Posterior cingulate gyrus (tissue), 11 donors: ENCODE results near the gene RFX2.
A peak's percentile ranks its signal among the peaks of the same experiment; 100 is the strongest.
"Not testable (repeated sequence)": the region's sequence is repeated elsewhere in the genome, so short reads cannot be mapped to it uniquely, and the experiment has no call there.

Source experiments
- DNase-seq, 10 donors: peaks; one replicate each; pipeline versions ENCODE4 v3.0.0 to v3.0.0-alpha.2; 2020 to 2021; ENCODE audit warnings: mixed read lengths in 3 of 10
- intact Hi-C: fragments of 100-400 bp; cut with DNase I; formaldehyde crosslinking; loops from one replicate; pipeline ENCODE4 v1.15.1; 2023

The RFX2 gene

DNA sequence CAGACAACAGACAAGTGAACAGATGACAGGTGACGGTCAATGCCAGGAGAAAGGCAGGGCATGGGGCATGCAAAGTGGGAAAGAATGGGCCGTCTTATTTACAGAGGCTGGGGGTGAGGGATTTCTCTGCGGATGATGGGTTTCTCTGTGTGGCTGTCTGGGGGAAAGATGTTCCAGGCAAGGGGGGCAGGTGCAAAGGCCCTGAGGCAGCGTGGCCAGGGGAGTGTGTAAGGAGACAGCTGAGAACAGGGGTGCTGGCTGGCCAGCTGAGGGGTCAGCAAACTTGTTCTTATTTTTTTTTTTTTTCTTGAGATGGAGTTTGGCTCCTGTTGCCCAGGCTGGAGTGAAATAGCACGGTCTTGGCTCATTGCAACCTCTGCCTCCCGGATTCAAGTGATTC lies 110.6 kb downstream of the RFX2 start:
- DNase-seq = no peak
- intact Hi-C loops = no loop called here

DNA sequence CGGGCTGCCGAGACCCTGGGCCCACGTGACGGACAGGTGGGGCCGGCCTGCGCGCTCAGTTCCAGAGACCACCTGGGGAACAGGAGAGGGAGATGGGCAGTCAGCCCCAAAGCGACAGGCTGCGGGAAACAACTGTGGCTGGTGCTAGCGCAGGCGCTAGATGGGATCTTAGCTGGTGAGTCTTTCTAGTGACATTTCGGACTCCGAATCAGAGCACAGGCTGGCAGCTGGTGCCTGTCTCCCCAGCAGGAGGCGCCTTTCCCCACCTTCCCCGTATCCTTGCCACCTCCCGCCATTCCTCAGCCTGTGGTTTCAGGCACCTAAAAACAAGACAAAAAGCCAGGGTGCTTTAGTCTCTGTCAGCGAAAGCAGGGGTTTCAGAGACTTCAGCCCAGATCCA lies 112.9 kb downstream of the RFX2 start:
- DNase-seq = no peak
- intact Hi-C loops = no loop called here

DNA sequence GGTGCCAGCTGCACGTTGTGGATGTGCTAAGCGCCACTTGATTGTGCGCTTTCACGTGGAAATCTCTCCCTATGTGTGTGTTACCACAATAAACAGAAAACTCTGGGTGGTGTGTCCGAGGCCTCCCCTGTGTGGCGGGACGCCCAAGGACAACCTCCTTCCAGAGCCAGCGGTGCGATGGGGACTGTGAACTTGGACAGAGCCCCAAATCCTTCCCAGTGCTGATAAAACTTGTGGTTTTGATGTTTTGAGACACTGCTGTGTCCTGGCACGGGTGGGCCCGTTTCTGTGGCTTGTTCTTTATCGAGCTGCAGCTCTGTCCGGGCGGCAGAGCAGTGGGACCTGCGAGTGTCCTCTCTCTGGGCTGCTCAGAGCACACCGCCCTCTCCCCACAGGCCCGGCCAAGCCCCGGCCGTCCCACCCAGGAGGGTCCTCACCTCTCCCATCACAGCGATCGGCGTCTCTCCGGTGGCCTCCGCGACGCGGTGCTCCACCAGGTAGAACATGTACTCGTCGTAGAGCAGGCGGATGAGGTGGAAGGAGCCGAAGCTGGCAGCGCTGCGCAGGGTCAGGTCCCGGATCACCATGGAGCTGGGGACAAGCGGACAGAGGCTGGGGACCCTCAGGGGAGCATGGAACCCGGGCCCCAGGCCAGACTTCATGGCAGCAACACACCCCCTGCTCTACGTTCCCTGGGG lies 113.5 kb downstream of the RFX2 start:
- DNase-seq = no peak
- intact Hi-C loops = no loop called here

DNA sequence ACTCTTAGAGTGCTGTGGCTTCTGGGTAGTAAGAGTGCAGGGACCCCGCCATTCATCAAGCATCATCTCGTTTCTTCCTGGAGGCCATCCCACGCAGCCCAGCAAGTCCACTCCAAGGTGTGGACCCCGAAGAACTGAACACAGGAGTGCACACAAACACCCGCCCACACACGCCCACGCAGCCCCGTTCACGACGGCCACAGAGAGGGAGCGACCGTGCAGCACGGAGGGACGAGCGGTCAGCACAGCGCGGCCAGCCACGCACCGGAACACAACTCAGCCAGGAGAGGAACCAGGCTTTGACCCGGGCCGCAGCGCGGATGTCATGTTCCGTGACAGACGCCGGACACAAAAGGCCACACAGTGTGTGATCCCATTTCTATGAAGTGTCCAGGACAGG lies 114.2 kb downstream of the RFX2 start:
- no peak for DNase-seq
- intact Hi-C loops = no loop called here

DNA sequence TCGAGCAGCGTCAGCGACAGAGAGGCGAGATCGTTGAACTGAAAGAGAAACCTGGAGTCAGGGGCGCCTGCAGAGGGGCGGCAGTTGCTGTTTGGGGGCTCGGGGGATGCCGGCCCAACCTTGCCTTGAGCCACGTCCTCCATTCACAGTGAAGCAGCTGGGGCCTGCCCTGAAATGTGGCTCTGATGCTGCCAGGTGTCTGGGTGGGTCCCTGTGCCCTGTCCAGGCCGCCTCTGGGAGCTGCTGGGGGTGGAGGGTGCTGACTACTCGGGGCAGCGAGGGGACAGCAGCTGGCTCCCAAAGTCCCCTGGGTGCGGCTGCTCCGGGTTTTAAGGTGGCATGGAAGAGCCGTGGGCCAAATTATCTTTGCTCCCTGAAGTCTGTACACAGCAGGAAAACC lies 114.7 kb downstream of the RFX2 start:
- DNase-seq = no peak
- intact Hi-C loops = no loop called here

DNA sequence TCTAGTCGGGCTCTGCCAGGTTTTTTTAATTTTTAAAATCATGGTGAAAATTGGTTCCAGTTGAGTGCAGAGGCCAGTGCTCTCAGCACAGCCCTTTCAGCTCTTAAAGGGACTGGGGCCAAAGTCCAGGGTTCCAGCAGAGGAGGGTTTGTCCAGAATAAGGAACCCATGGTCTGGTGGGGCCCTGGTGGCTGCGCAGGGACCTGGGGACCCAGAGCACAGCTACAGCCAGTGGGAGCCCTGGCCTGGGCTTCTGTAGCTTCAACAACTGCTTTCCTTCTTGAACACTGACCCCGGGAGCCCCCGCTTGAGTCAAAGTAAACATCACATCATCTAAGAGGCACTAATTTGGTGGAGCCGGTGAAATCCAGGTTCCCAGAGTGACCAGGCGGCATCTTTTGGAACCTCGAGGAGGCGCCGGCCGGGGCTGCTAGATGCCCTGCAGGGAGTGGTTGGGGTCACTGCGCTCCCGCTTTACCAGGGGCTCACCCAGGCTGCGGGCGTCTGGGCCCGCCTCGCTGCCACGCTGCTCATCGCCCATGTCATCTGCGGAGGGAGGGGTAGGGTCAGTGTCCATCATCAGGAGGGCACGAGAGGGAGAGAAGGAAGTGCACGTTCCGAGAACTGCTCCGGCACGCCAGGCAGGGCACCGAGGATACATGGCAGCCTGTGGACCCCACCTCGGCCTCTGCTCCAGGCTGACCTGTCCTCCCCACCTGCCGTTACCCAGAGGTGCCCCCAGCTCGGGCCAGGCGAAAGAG lies 115.7 kb downstream of the RFX2 start:
- intact Hi-C loops = no loop called here
- DNase-seq = no peak

DNA sequence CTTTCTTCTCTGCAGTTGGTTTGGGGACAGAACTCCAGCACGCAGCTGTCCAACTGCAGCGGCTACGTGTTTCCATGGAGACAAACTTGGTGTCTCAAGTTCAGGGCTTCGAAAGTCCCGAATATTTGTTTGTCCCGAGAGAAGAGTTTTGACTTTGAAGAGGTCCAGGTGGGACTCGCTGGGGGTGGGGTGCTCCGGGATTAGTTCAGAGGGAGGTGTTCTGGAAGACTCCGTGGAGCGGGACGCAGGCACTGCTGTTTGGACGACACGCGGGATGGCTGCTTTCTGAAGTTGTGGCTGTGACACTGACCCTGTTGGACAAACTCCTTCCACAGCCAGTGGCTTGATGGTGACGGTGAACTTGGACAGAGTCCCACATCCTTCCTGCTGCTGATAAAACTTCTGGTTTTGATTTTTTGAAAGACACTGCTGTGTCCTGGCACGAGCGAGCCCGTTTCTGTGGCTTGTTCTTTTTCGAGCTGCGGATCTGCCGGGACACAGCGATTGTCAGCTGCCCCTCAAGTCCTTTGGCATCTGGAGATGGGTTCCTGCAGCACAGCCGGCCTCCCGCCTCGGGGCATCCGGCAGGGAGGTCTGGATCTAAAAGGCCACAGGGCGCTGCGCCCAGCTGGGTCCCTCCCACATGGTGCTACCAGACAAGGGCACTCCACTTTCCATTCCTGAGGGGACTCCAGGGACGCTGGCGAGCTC lies 116.5 kb downstream of the RFX2 start:
- intact Hi-C loops = no loop called here
- no peak for DNase-seq

DNA sequence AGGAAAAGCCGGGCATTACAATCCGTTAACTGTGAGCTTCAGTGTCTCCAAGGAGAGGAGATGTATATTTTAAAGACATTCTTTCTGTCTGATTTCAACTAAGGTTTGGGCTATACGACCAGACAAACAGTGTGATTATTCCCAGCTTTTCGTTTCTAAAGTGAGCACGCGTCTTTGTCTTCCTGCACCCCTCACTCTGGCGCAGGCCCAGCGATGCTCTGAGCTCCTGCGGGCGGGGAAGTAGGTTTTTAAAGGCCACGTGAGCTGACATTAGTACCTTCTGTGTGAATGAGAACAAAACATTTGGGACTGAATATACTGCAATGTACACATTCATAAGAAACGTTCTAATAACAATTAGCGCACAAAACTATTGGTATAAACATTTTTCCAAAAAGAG lies 117.1 kb downstream of the RFX2 start:
- no peak for DNase-seq

DNA sequence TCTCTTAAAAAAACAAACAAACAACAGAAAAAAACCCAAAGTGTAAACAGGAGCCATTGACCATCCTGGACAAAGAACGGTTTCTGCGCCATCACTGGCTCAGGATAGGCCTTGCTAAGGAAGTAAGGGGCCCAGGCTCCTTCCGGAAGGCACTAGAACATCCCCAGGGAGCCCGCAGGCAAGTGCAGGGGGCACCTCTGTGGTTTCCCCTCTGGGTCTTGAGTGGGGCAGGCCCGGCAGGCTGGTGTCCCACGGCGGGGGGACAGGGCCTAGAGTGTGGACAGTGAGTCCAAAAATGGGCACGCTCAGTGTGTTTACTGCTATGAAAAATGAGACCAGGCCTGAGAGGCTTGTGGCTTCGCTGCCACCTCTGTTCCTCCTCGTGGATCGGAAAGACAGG lies 117.5 kb downstream of the RFX2 start:
- no peak for DNase-seq
- intact Hi-C loops = no loop called here

More for the DNA sequence above, 117.1 kb downstream of the RFX2 start:
- intact Hi-C loops = no loop called here

DNA sequence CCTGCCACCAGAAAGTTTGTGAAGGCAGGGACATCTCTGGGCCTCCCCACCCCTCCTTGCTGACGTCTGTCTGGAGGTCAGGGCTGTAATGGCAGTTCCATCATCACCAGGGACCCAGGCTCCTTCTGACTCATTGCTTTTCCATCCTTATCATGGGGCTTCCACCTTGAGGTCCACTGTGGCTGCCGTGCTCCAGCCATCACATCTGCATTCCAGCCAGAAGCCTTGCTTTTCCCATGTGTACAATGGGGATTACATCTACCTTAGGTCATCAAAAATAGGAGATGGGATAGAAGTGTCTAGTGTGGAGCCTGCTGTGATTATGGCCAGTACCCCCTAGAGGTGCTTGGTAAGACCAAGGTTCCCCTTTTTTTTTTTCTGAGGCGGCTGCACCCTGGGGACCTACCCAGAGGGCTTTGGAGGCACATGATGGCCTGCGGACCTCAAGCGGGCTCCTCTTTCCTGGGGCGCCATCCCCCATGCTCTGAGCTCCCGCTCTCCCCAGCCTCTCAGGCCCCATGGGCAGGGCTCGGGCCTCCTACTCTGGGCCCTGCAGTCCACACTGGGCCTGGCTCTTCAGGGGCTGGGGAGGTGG lies 119.0 kb downstream of the RFX2 start:
- peak in 1 of 10 donors; percentile 3 for DNase-seq
- intact Hi-C loops = no loop called here

DNA sequence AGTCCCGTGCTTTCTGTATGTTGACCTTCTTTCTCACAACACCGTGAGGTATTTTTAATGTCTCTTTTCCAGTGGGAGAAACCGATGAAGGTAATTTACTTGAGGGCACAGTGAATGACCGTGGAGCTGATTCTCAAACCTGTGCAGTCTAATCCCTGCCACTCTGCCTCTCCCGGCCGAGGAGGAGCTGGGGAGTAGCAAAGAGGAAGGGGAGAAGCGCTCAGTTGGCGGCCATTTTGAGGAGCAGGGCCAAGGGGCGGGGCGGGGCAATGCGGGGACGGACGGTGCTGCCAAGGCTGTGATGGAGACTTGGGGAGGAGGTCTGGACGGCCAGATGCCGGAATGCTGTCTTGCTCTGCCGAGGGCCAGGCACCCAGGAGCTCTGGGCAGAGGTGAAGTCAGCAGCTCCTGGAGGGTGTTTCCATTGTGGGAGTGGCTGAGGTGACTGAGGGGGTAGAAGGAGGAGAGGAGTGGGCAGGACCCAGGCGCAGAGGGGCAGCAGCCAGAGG lies 120.0 kb downstream of the RFX2 start:
- peak in 1 of 10 donors; percentile 49 for DNase-seq
- intact Hi-C loops = no loop called here

DNA sequence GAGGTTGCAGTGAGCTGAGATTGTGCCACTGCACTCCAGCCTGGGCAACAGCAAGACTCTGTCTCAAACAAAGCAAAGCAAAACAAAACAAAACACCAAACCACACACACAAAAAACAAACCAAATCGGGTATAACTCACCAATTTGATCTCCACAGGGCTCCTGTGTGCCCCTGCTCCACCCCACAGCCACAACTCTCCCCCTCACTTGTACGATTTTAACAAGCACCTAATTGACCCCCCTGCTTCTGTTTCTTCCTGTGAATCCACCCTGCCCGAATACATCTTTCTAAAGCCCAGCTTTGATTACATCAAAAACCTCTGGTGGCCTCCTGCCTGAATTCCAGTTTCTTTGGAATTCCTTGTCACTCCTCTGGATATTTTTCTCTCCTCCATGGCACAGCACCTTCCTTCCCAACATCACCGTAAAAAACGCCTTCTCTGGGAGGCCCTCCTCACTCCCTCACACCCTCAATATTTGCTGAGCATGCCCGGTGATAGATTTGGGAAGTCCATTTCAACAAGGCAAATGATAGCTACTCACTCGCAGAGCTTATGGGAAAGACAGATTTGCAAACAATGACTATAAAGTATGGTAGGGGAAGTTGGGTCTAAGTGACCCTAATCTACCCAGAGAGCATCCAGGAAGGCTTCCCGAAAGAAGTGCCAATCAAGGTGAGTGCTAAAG lies 120.8 kb downstream of the RFX2 start:
- DNase-seq = peak in 1 of 10 donors; percentile 2
- intact Hi-C loops = loop anchor here (2.0 kb wide), 1 partner anchor 33 kb away; no protein-coding TSS in a partner anchor

DNA sequence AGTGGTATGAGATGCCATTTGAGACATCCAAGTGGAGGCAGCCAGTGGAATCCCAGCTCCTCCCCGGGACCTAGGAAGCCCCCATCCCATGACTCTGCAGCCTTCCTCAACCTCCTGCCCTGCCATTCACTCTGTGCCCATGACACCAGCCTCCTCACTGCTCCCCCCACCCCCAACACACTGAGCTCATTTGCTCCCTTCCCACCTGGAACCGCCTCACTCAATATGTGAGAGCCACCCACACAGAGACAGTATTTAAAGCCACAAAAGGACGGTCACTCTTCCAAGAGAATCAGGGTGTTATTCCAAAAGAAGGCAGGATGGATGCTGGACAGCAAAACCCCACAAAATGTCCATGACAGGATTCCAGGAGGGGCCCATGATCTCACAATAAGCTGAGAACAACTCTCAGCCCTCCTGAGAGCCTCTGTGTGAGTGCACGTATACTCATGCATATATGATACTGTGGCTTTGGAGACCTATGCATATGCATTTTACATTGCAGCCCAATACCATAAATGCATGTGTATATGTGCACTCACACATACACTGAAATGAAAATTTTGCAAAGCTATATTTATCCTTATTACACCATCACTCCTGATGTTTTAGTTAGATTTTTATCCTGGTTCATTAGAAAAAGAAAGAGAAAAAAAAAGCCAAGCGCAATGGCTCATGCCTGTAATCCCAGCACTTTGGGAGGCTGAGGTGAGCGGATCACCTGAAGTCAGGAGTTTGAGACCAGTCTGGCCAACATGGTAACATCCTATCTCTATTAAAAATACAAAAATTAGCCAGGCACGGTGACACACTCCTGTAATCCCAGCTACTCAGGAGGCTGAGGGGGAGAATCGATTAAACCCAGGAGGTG lies 121.5 kb downstream of the RFX2 start:
- peak in 1 of 10 donors; percentile 4 for DNase-seq
- intact Hi-C loops = loop anchor here (2.0 kb wide), 1 partner anchor 34 kb away; no protein-coding TSS in a partner anchor

DNA sequence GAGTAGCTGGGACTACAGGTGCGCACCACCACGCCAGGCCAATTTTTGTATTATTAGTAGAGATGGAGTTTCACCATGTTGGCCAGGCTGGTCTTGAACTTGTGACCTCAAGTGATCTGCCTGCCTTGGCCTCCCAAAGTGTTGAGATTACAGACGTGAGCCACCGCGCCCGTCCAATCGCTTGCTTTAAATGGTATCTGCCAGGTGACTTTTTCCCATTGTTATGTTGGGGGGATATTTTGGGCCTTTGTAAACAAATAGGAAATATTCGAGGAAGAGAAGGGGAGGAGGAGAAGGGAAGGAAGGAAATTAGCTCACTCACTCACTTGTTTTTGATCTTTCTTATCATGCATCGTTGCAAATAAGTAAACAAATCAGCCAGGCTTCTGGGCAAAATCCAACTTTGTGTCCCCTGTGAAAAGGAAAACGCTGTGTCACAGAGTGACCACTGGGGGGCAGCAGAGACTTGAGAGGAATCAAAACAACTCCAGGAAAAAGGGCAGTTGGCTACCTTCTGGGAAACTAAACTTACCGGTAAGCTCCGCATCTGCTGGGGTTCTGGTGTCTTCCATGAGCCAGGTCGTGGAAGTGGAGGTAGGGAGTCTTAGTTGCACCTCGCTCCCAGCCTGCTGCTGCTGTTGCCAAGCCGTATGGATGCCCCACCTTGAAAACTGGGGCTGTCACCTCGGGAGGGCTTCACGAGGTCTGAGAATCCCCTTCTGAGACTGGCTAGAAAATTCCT lies 123.1 kb downstream of the RFX2 start:
- peak; percentile 63 to 95 (median 82) for DNase-seq
- intact Hi-C loops = no loop called here

DNA sequence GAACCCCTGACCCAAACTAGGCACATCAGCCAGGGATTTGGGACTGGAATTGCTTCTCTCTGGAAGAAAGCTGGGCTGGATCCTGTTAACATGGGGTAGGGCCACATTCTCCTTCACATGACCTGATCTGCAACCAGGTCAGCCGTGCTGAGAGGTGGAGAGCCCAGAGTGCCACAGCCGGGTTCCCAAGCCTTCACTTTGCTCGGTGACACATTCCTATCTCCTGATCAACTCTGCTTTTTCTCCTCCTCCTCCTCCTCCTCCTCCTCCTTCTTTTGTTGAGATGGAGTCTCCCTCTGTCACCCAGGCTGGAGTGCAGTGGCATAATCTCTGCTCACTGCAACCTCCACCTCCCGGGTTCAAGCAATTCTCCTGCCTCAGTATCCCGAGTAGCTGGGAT lies 124.5 kb downstream of the RFX2 start:
- intact Hi-C loops, DNase-seq: not testable (repeated sequence)

DNA sequence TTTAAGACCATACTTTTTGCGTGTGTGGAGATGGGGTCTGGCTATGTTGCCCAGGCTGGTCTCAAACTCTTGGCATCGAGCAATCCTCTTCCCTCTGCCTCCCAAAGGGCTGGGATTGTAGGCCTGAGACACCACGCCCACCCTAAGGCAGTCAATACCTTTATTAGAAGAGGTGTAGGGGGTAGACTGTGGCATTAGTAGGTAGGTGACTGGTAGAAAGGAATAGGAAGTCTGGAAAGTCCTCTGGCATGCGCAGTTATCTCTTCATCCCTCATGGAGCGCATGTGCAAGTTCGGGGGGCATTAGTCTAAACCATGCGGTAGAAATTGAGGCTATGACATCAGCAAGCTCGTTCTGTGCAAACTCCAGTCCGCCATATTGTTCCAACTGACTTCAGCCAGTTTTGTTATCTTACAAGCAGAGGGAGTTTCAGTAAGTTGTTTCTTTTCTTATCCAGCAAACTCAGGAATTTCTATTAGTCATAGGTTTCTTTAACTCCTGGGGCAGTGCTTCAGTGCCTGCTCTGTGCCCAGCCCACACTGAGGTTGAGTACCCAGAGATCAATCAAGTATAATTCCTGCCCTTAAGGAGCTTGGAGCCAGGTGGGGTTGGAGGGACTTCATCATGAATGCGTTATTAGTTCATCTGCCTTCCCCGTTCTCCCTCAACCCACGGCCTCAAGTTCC lies 125.1 kb downstream of the RFX2 start:
- intact Hi-C loops = no loop called here
- DNase-seq = peak in 1 of 10 donors; percentile 9

DNA sequence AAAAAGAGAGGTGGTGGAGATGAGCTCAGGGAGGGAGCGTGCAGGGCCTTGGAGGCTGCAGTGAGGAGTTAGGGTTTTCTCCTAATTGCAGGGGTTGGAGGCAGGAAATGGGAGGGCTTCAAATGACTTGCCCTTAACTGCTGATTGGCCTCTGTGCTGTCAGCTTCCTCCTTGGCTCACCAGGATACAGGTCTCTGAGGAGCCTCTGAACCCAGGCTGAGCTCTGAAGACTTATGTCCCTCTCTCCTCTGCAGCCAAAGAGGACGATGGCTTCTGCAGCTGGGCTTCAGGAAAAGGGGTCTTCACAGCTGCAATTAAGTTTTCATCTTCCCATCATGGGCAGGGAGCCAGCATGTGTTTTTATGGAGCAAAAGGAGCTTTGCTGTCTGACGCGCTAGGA lies 125.7 kb downstream of the RFX2 start:
- peak in 1 of 10 donors; percentile 2 for DNase-seq
- intact Hi-C loops = no loop called here
